Adrenal gland (tissue), 12 donors: ENCODE results near the gene EYA4. TPM values are rescaled to one million over a fixed set of nuclear protein-coding genes. Genes with fewer than 3 reads are reported as not detected.

Experiments used
- DNase-seq, 7 donors: peaks; one replicate each; pipeline ENCODE4 v3.0.0-alpha.2; 2019 to 2020
- H3K27ac ChIP-seq, 5 donors: fragments of 200-600 bp; sonication (generic) in 4 of 5; 1 replicate in 3 of 5; 2 replicates in 2 of 5; pipeline versions ENCODE4 v1.5.1 to v1.8.0; 2016 to 2020; ENCODE audit warnings: mild to moderate bottlenecking in 1 of 5
- H3K27me3 ChIP-seq: fragments of 200-600 bp; 2 replicates; pipeline ENCODE4 v1.8.0; 2021
- H3K36me3 ChIP-seq, 2 donors: fragments of 200-600 bp; replicated peaks in 1 of 2; 1 replicate in 1 of 2; 2 replicates in 1 of 2; pipeline versions ENCODE4 v1.5.1 to v1.8.0; 2018 to 2022
- H3K4me1 ChIP-seq, 2 donors: fragments of 200-600 bp; replicated peaks in 1 of 2; 1 replicate in 1 of 2; 2 replicates in 1 of 2; pipeline versions ENCODE4 v1.5.1 to v1.8.0; 2018 to 2021
- H3K4me3 ChIP-seq, 4 donors: fragments of 200-600 bp; sonication (generic) in 3 of 4; one replicate each; pipeline ENCODE4 v1.5.1; 2016 to 2018
- H3K9me3 ChIP-seq, 3 donors: fragments of 200-600 bp; sonication (generic) in 1 of 3; replicated peaks in 1 of 3; 1 replicate in 2 of 3; 2 replicates in 1 of 3; pipeline versions ENCODE4 v1.5.1 to v1.8.0; 2016 to 2021
- POLR2A ChIP-seq, 2 donors: fragments of 450-650 bp; IDR thresholded peaks; one replicate each; pipeline ENCODE4 v1.6.1; 2017; ENCODE audit warnings: antibody characterized with exemption in 2 of 2, mild to moderate bottlenecking in 2 of 2, moderate library complexity in 1 of 2
- WGBS, 4 donors: extraction: QIAGEN DNeasy Blood & Tissue Kit in 2 of 4; methylation state at CpG; one replicate each; pipeline versions ENCODE4 v1.1.5 to v1.1.7; 2013 to 2017; 5-methylcytosine and 5-hydroxymethylcytosine counted together
- intact Hi-C, 2 donors: fragments of 100-400 bp; cut with DNase I; formaldehyde crosslinking; loops; one replicate each; pipeline versions ENCODE4 v1.14.1 to v1.15.0; 2022 to 2023
- polyA plus RNA-seq, 3 donors: library from polyadenylated mRNA; stranded (reverse); fragments of 200-250 nt in 2 of 3; fragments of 350-450 nt in 1 of 3; fragmentation: Illumina TruSeq in 1 of 3; extraction: RNeasy Lipid Tissue Mini Kit (QIAGEN cat#74804) in 1 of 3; gene quantifications; one replicate each; pipeline ENCODE4 v1.2.3, GENCODE V29; 2013 to 2014
- total RNA-seq, 9 donors: library from RNA; depleted of rRNA in 4 of 9; stranded (reverse); fragments of >200 nt in 4 of 9; fragments of 120-200 nt in 1 of 9; fragmentation: NEBNext Ultra II Directional in 1 of 9; extraction: Animal tissue kit (Norgen Biotek cat#: 25700) in 1 of 9; gene quantifications; one replicate each; pipeline versions ENCODE4 v1.1.0 to v1.2.4, GENCODE V29; 2013 to 2023
- TF ChIP-seq, protein P1 (sequence below), 6 experiments: fragments of 450-650 bp in 4 of 6; fragments of 200-600 bp in 2 of 6; sonication (generic) in 1 of 6; IDR thresholded peaks; 1 replicate in 5 of 6; 2 replicates in 1 of 6; pipeline versions ENCODE4 v1.5.1 to v1.8.0; 2016 to 2021; ENCODE audit warnings: antibody characterized with exemption in 6 of 6, mild to moderate bottlenecking in 2 of 6, moderate library complexity in 1 of 6
- donor health status: healthy with polysubstance abuse.
- donor health status: Bipolar disorder and iron deficiency.
- donor health status: DM: yes; HTN: yes; CAD: no.
- donor health status: DM: no; HTN: no; CAD: no.
- donor health status: DM: no; HTN: no; CAD: no.
- donor health status: DM: yes; HTN: yes; CAD: no.

EYA4 gene
- total and polyA plus RNA-seq, 12 donors, result 0.17 to 6.3 (median 1.6) TPM

GRCh38 chr6:133274813-133275212, 33.7 kb downstream of the EYA4 start:
- WGBS, 4 donors, result 75 to 85% (median 77%) methylated on average over 4 of the region's 4 CpGs
- Histone ChIP-seq H3K36me3 (no peaks in the 10 kb centered on the region), H3K27ac (no peak overlapping the region), H3K27me3 (no peaks in the 10 kb centered on the region), H3K4me3 (no peak overlapping the region), H3K4me1 (no peaks in the 10 kb centered on the region), H3K9me3 (no peaks in the 10 kb centered on the region)
- intact Hi-C loops, result no loop called here
- TF ChIP-seq, protein P1, sequence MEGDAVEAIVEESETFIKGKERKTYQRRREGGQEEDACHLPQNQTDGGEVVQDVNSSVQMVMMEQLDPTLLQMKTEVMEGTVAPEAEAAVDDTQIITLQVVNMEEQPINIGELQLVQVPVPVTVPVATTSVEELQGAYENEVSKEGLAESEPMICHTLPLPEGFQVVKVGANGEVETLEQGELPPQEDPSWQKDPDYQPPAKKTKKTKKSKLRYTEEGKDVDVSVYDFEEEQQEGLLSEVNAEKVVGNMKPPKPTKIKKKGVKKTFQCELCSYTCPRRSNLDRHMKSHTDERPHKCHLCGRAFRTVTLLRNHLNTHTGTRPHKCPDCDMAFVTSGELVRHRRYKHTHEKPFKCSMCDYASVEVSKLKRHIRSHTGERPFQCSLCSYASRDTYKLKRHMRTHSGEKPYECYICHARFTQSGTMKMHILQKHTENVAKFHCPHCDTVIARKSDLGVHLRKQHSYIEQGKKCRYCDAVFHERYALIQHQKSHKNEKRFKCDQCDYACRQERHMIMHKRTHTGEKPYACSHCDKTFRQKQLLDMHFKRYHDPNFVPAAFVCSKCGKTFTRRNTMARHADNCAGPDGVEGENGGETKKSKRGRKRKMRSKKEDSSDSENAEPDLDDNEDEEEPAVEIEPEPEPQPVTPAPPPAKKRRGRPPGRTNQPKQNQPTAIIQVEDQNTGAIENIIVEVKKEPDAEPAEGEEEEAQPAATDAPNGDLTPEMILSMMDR (IDR thresholded peaks at IDR 0.05), result no peak
- no peak for TF ChIP-seq POLR2A (IDR thresholded peaks at IDR 0.05)
- no peak for DNase-seq

GRCh38 chr6:133275213-133275612, 34.1 kb downstream of the EYA4 start:
- TF ChIP-seq, protein P1 (IDR thresholded peaks at IDR 0.05), result no peak
- TF ChIP-seq POLR2A (IDR thresholded peaks at IDR 0.05), result no peak
- Histone ChIP-seq H3K4me3 (no peak overlapping the region), H3K27ac (no peak overlapping the region), H3K36me3 (no peaks in the 10 kb centered on the region), H3K27me3 (no peaks in the 10 kb centered on the region), H3K4me1 (no peaks in the 10 kb centered on the region), H3K9me3 (no peaks in the 10 kb centered on the region)
- intact Hi-C loops, result no loop called here
- no peak for DNase-seq
- WGBS, 4 donors, result 48 to 64% (median 57%) methylated on average over 6 of the region's 6 CpGs

DNA sequence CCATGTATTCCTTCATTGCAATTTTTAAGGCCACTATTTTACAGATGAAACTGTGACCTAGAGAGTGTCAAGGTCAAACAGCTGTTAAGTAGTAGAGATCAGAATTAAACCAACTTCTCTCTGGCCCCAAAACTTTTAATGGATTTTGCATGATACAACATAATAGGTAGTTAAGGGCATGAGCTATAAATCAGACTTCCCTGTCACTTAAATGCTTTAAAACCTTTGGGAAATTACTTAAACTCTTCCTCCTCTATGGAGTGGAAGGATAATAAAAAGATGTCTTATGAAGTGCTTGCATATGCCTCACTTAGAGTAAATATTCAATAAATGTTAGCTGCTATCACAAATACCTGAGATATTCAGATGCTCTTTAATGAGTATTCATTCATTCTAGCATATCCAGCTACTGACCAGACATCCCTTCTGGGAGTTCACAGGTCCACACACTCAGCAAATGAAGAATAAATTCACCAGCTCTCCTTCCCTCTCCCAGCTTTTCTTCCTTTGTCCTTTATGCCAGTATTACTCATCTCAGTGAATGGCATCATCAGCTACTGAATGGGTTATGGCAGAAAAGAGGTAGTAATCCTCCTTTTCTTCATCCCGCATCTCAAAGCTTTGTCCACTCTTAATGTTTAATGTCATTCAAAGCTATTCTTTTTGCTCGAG, 36.2 kb downstream of the EYA4 start:
- Histone ChIP-seq H3K36me3 (no peaks in the 10 kb centered on the region), H3K27ac (no peak overlapping the region), H3K27me3 (no peaks in the 10 kb centered on the region), H3K4me3 (no peak overlapping the region), H3K4me1 (no peaks in the 10 kb centered on the region), H3K9me3 (no peaks in the 10 kb centered on the region)
- no peak for DNase-seq
- intact Hi-C loops, result no loop called here
- 78 to 90% (median 84%) methylated on average over 2 of the region's 2 CpGs for WGBS, 4 donors
- TF ChIP-seq, protein P1 (IDR thresholded peaks at IDR 0.05), result no peak
- TF ChIP-seq POLR2A (IDR thresholded peaks at IDR 0.05), result no peak

- WGBS, 4 donors, result 73 to 88% (median 81%) methylated on average over 4 of the region's 4 CpGs
- TF ChIP-seq POLR2A (IDR thresholded peaks at IDR 0.05), result no peak
- TF ChIP-seq, protein P1 (IDR thresholded peaks at IDR 0.05), result no peak
Observed at GRCh38 chr6:133277900-133278545, 36.9 kb downstream of the EYA4 start.

More at GRCh38 chr6:133277900-133278545, 36.9 kb downstream of the EYA4 start:
- Histone ChIP-seq H3K4me3 (no peak overlapping the region), H3K27me3 (no peaks in the 10 kb centered on the region), H3K27ac (no peak overlapping the region), H3K9me3 (no peaks in the 10 kb centered on the region), H3K36me3 (no peaks in the 10 kb centered on the region), H3K4me1 (no peaks in the 10 kb centered on the region)
- intact Hi-C loops, result no loop called here
- DNase-seq, result no peak
